Measurements from ENCODE around the gene COPB2.

The COPB2 gene

GRCh38 chr3:139323146-139323545 lies 66.3 kb downstream of the COPB2 start (continued):
- no peak for TF ChIP-seq PATZ1 (CRISPR knock-in tag; IDR thresholded peaks at IDR 0.05; ENCODE audit: borderline replicate concordance)
- TF ChIP-seq ISL1 (CRISPR knock-in tag; IDR thresholded peaks at IDR 0.05), result no peak
- no peak for TF ChIP-seq TOX (CRISPR knock-in tag; IDR thresholded peaks at IDR 0.05; ENCODE audit: borderline replicate concordance)
- TF ChIP-seq ARNTL (CRISPR knock-in tag; IDR thresholded peaks at IDR 0.05; ENCODE audit: borderline replicate concordance, low read depth), result no peak

GRCh38 chr3:139322346-139322745 lies 67.1 kb downstream of the COPB2 start:
- ATAC-seq, result no peak
- TF ChIP-seq ZFP3 (CRISPR knock-in tag; IDR thresholded peaks at IDR 0.05) (no peak), CREB5 (CRISPR knock-in tag; IDR thresholded peaks at IDR 0.05; ENCODE audit: low read depth) (no peak), PATZ1 (CRISPR knock-in tag; IDR thresholded peaks at IDR 0.05; ENCODE audit: borderline replicate concordance) (no peak), ESRRG (CRISPR knock-in tag; IDR thresholded peaks at IDR 0.05) (no peak), CSDC2 (CRISPR knock-in tag; IDR thresholded peaks at IDR 0.05) (no peak), SNAI2 (CRISPR knock-in tag; IDR thresholded peaks at IDR 0.05) (no peak), ISL1 (CRISPR knock-in tag; IDR thresholded peaks at IDR 0.05) (no peak), ZNF565 (CRISPR knock-in tag; conservative IDR thresholded peaks at IDR 0.05; ENCODE audit: low read depth) (no peak), TCF4 (CRISPR knock-in tag; IDR thresholded peaks at IDR 0.05; ENCODE audit: borderline replicate concordance) (no peak), CSRNP3 (CRISPR knock-in tag; IDR thresholded peaks at IDR 0.05) (no peak), TOX (CRISPR knock-in tag; IDR thresholded peaks at IDR 0.05; ENCODE audit: borderline replicate concordance) (no peak), ARNTL (CRISPR knock-in tag; IDR thresholded peaks at IDR 0.05; ENCODE audit: borderline replicate concordance, low read depth) (no peak), OSR1 (CRISPR knock-in tag; IDR thresholded peaks at IDR 0.05) (no peak)

GRCh38 chr3:139320551-139321309 lies 68.7 kb downstream of the COPB2 start:
- no peak for ATAC-seq
- TF ChIP-seq PATZ1 (CRISPR knock-in tag; IDR thresholded peaks at IDR 0.05; ENCODE audit: borderline replicate concordance), result no peak
- TF ChIP-seq RARB (CRISPR knock-in tag; IDR thresholded peaks at IDR 0.05), result no peak
- no peak for TF ChIP-seq ZNF70 (CRISPR knock-in tag; IDR thresholded peaks at IDR 0.05)
- TF ChIP-seq CSRNP3 (CRISPR knock-in tag; IDR thresholded peaks at IDR 0.05), result no peak
- no peak for TF ChIP-seq ZNF8 (CRISPR knock-in tag; IDR thresholded peaks at IDR 0.05)
- TF ChIP-seq CSDC2 (CRISPR knock-in tag; IDR thresholded peaks at IDR 0.05), result no peak
- no peak for TF ChIP-seq TSHZ2 (CRISPR knock-in tag; IDR thresholded peaks at IDR 0.05)
- TF ChIP-seq TOX (CRISPR knock-in tag; IDR thresholded peaks at IDR 0.05; ENCODE audit: borderline replicate concordance), result no peak
- no peak for TF ChIP-seq GLIS3 (CRISPR knock-in tag; IDR thresholded peaks at IDR 0.05)
- no peak for TF ChIP-seq ZFP3 (CRISPR knock-in tag; IDR thresholded peaks at IDR 0.05)
